ENCODE data around the gene MAST1.

The MAST1 gene

GRCh38 chr19:12791345-12792050 lies 46.8 kb upstream of the MAST1 start, which contains the start of gene JUNB:
Gene JUNB, plus strand, starts transcription at chr19:12791486. Its CDS starts 286 bp downstream, at chr19:12791772.
- in situ Hi-C loops (cut with MboI; ENCODE audit: low sequenced_read_pairs, unreplicated experiment), result no loop called here
- TF ChIP-seq CTCF (IDR thresholded peaks at IDR 0.05; ENCODE audit: borderline replicate concordance, control extremely low read depth, extremely low read depth, insufficient read depth, missing control alignments), result no peak
- DNase-seq (ENCODE audit: low spot score), result peak; percentile 91

- DNase-seq (ENCODE audit: low spot score), result no peak
- in situ Hi-C loops (cut with MboI; ENCODE audit: low sequenced_read_pairs, unreplicated experiment), result no loop called here
- TF ChIP-seq CTCF (IDR thresholded peaks at IDR 0.05; ENCODE audit: borderline replicate concordance, control extremely low read depth, extremely low read depth, insufficient read depth, missing control alignments), result no peak
These were observed 46.1 kb upstream of the MAST1 start for GRCh38 chr19:12792051-12792852.

GRCh38 chr19:12792853-12793289 lies 45.4 kb upstream of the MAST1 start:
- no peak for TF ChIP-seq CTCF (IDR thresholded peaks at IDR 0.05; ENCODE audit: borderline replicate concordance, control extremely low read depth, extremely low read depth, insufficient read depth, missing control alignments)
- in situ Hi-C loops (cut with MboI; ENCODE audit: low sequenced_read_pairs, unreplicated experiment), result no loop called here
- DNase-seq (ENCODE audit: low spot score), result no peak

GRCh38 chr19:12793290-12794195 lies 44.8 kb upstream of the MAST1 start:
- peak; percentile 94 for DNase-seq (ENCODE audit: low spot score)
- in situ Hi-C loops (cut with MboI; ENCODE audit: low sequenced_read_pairs, unreplicated experiment), result no loop called here
- TF ChIP-seq CTCF (IDR thresholded peaks at IDR 0.05; ENCODE audit: borderline replicate concordance, control extremely low read depth, extremely low read depth, insufficient read depth, missing control alignments), result no peak

GRCh38 chr19:12794196-12794941 lies 43.9 kb upstream of the MAST1 start:
- DNase-seq (ENCODE audit: low spot score), result no peak
- no peak for TF ChIP-seq CTCF (IDR thresholded peaks at IDR 0.05; ENCODE audit: borderline replicate concordance, control extremely low read depth, extremely low read depth, insufficient read depth, missing control alignments)
- in situ Hi-C loops (cut with MboI; ENCODE audit: low sequenced_read_pairs, unreplicated experiment), result no loop called here

Data from GM13976 (cell line).